ENCODE results near the gene MTPN.
A peak's percentile ranks its signal among the peaks of the same experiment; 100 is the strongest.

Gene MTPN, protein sequence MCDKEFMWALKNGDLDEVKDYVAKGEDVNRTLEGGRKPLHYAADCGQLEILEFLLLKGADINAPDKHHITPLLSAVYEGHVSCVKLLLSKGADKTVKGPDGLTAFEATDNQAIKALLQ

DNA sequence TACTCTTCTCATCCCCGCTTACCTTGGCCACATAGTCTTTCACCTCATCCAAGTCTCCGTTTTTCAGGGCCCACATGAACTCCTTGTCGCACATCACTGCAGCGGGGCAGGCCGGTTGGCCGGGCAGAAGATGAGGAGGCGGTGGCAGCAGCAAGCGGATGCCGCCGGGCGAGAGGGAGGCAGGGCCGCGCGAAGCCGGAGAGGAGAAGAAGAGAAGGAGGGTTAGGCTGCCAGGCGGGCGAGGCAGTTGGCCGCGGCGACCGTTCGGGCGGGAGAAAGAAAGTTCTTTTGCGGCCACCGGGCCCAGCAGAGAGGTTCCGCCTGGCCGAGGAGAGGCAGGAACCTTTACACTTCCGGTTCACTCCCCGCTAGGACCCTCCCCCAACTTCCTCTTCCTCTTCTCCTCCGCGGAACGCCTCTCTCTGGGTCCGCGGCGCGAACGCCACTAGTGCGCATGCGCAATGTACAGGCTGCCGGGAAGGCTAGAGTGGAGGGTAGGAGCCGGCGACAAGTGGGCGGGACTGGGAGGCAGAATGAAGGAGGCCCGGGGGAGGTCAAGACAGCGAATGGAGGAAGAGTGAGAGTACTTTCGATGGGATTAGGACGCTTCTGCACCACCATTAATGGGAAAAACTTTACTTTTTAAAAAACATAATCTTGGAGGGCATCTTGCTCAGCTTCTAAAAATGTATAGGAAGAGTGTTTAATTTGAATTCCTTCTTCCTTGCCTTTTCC, at the start of gene MTPN:
Gene MTPN (minus strand): TSS at position 353 of the 735 bp plus-strand sequence. CDS start 259 bp downstream, at position 94.
- peak; percentile 59 for DNase-seq

DNA sequence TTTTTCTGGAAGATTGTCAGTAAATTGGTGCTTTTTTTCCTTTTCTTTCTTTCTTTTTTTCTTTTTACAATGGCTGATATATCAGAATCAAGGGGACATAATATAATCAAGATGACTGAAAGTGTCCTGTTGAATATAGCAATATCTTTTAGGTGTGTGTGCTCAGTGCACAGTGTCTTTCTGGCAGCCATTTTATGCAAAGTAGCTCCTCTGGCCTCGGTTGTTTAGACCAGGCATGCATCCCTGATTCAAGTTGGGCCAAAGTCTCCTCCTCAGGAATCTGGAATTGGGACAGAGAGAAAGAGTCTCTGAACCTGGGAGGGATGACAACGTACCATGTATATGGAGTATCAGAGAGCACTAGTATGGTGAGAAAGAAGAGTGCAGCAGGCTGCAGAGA, 49.0 kb upstream of the MTPN start:
- no peak for DNase-seq

DNA sequence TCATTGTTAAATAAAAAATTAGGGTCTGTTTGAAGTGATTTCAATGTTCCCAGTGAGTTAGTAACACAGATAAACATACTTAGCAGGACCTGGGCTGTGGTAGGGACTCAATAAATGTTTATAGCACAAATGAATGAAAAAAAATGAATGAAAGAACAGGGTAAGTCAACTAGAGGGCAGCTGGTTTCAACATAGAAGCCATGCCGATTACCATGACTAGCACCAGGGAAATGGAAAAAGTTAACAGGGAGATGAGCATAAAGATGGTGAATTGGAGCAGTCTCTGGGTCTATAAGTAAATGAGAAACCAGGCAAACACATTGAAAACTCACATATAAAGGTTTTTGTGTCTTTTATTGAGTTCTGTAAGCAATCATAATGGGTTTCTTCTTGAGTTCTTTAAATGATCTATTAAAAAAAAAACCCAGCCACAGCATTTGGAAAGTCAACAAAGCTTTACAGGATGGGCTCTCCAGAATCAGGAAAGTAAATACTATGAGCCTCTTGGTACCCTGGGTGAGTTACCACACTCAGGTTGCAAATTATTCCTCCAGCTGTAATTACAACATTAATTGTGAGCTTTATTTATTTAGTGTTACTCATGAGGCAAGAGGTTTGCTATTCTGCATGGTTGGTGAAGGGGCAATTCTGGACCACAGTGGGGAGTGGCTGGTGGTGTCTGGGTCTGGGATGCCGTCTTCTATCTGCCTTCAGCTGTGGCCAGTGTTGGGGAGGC, 46.1 kb upstream of the MTPN start:
- no peak for DNase-seq

DNA sequence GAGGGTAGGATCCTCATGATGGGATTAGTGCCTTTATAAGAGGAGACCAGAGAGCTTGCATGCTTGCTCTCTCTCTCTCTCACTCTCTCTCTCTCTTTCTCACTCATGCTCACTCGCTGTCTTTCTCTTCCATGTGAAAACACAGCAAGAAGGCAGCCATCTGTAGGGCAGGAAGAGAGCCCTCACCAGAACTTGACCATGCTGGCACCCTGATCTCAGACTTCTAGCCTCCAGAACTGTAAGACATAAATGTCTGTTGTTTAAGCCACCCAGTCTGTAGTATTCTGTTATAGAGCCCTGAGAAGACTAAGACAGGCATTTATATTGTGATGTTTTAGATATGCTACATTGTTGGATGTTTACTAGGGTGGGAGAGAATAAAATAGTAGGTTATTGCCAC, 43.4 kb upstream of the MTPN start:
- no peak for DNase-seq

DNA sequence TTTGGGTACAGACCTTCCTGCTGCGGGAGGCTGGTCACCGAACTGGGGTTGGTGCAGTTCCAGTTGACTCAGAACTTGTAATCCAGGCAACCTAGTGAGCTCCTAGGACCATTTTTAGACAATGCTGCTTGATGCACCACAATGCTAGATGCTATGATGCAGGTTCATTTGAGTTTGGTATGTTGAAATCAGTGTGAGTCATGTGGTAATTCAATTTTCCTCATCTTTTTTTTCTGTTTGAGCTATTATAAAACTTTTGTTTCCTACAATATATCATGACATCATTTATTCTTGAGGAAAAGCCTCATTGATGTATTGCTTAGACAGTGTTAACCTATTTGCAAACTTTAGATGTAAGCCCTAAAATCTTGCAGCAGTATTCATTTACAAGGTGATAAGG, 40.9 kb upstream of the MTPN start:
- no peak for DNase-seq

DNA sequence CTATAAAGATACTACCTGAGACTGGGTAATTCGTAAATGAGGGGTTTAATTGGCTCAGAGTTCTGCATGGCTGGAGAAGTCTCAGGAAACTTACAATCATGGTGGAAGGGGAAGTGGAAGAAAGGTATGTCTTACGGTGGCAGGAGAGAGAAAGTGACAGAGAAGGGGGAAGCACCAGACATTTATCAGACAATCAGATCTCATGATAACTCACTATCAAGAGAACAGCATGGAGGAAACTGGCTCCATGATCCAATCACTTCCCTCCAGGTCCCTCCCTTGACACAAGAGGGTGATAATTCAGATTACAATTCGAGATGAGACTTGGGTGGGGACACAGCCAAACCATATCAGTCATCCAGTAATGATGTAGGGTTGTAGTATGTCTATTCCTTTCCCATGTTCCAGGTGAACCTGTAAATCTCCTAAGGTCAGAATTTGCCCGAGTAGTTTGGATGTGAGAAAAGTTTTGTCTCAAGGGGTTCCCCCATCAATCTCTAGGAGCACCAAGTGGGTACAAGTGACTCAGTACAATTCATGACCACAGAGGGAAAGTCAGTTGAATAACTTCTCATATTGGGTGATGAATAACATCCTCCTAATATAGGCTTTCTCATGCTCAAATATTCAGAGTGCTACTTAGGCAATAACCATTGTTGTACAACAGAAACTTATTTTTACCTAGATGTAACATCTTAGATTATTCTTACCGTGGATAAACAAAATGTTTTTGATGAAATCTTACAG, 39.7 kb upstream of the MTPN start:
- DNase-seq, result no peak

DNA sequence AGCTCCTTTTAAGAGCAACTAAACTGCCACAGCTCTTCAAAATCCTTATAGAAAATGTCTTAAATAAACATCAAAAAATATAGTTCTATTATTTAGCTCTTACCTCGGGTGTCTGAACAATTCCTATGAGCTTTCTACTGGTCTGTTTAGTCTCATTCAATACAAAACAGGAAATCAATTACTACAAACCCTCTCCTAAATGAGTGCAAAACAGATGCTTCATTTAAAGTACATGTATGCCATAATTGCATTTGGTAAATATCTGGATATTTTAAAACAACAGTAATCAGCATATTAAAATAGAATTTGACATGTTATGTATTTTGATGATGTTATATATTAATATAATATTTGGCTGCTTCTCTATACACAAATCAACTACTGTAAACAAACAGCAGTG, 38.5 kb upstream of the MTPN start:
- no peak for DNase-seq

DNA sequence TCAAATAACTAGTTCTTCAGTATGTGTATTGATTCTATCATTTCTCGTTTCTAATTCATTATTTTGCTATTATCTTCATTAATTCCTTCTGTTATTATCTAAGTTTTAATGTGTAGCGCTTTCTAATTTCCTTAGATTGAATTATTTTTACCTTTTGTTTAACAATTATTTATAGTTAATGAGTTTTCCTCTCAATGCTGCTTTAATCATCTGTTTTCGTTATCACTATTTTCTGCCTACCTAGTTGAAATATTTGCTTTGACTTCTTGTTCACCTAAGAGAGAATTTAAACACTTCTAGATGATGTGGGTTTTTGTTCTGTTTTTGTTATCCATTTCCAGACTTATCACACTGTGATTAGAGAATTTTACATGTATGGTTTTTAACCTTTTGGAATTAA, 37.5 kb upstream of the MTPN start:
- DNase-seq, result no peak

DNA sequence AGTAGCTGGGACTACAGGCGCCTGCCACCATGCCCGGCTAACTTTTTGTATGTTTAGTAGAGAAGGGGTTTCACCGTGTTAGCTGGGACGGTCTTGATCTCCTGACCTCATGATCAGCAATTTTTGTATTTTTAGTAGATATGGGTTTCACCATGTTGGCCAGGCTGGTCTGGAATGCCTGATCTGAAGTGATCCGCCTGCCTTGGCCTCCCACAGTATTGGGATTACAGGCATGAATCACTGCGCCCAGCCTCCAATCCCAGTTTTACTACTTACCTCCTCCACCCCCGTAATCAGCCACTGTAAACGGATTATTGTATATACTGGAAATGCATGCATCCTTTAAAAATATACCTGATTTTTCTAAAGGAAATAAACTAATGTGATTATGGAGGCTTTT, 35.1 kb upstream of the MTPN start:
- DNase-seq, result no peak

DNA sequence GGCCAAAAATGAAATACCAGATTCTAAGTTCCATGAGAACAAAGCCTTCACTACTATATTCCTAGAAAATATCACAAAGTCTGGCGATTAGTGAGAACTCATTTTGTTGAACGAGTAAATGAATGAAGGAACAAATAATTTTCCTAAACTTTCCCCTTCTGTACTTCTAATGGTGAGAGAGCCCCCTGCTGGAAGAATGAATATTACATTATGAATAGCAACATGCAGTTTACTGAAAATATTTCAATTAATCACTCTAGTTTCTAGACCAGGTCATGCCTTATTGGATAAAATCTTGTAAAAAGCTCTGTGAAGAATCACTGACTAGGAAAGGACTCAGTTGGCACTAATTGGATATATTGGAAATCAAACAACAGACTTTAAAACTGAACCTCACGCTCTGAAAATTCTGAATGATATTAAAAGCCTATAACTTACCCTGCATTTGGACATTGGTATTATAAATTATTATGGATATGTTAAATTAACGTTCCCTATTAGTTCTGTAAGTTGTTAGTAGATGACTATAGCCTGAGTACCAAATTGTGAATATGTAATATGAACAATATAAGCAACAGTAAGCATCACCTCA, 32.4 kb upstream of the MTPN start:
- DNase-seq, result no peak

DNA sequence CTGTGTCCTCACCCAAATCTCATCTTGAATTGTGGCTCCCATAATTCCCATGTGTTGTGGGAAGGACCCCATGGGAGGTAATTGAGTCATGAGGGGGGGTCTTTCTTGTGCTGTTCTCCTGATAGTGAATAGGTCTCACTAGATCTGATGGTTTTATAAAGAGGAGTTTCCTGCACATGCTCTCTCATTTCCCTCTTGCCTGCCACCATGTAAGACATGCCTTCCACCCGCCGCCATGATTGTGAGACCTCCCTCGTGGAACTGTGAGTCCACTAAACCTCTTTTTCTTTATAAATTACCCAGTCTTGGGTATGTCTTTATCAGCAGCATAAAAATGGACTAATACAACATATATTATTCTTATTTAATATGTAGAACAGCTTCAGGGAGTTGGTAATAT, 29.0 kb upstream of the MTPN start:
- DNase-seq, result no peak

DNA sequence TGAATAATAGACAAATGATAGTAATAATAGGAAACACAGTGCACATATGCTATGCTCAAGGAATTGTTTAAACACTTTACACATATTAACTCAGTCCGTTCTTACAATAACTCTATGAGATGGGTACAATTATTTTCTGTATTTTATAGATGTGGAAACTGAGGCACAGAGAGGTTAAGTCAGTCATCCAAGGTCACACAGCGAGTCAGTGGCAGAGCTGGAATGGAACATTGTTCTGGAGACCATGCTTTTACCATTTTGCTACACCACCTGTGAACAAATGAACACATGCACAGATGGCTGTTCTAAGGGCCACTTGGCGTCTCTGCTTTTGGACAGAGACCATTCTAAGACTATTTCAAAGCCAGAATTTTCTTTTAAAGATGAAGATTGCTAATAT, 26.9 kb upstream of the MTPN start:
- no peak for DNase-seq

DNA sequence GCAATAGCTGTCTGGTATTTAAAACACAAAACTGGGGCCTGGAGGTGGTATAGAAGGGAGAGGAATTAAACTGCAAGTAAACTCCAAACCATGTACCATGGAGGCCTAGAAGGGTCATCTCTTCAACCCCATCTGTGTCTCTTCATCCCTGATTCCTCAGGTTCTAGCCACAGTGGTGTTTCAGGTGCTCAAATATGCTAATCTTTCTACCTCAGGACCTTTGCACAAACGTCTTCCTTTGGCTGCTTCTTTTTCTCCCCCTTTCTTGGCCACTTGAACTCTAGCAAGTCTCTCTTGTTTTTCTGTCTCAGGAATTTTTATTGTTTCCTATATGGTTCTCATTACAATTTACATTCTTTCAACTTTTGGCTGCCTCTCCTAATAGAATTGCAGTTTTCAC, 25.6 kb upstream of the MTPN start:
- no peak for DNase-seq

DNA sequence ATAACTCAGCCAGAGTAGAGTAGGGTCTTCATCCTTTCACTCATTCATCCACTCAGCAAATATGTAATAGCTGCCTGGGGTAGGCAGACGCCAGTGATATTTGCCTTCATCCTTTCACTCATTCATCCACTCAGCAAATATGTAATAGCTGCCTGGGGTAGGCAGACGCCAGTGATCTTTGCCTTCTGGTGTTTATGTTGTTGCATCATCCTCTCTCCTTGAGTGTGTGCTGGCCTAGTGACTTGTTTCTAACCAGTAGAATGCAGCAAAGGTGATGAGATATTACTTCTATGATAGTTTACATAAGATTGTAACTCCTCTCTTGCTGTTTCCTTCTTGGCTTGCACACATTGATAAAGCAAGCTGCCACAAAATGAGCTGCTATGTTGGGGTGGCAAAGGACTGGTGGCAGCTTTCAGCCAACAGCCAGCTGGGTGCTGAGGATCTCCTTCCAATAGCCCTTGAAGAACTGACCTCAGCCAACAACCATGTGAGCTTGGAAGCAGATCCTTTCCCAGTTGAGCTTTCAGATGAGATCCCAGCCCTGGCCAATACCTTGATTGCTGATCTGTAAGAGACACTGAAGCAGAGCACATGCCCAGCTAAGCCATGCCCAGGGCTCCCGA, 23.2 kb upstream of the MTPN start:
- no peak for DNase-seq

DNA sequence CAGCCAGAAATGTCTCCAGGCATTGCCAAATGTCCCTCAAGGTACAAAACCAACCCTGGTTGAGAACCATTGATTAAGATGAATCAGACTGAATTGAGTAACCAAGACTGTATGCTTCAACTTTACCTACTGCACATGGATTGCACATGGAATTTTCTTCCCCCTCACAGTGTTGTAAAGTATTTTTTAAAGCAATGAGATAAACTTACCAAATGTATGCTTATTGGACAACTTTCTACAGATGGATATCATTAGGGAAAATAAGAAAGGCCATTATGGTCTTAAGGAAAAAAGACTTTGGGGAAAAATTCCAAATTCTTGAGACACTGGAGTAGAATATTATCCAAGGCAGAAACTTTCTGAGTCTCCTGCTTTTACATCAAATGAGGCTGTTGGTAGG, 20.9 kb upstream of the MTPN start:
- DNase-seq, result no peak

DNA sequence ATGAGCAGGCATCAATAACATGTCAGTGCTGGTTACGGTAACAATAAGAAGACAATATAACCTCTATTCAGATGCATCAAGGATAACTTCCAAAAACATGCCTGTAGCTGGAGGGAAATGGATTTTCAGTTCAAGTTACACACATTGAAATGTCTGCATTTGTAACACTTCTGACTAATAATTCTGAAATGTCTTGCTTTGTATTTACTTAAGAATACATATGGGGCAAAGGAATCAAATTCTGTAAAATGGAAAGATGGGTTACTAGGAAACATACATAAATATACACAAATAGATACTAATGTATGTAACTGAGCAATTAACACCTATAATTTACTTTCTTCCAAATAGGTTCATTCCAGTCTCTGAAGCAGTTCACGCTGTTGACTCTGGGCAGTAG, 18.6 kb upstream of the MTPN start:
- DNase-seq, result no peak

DNA sequence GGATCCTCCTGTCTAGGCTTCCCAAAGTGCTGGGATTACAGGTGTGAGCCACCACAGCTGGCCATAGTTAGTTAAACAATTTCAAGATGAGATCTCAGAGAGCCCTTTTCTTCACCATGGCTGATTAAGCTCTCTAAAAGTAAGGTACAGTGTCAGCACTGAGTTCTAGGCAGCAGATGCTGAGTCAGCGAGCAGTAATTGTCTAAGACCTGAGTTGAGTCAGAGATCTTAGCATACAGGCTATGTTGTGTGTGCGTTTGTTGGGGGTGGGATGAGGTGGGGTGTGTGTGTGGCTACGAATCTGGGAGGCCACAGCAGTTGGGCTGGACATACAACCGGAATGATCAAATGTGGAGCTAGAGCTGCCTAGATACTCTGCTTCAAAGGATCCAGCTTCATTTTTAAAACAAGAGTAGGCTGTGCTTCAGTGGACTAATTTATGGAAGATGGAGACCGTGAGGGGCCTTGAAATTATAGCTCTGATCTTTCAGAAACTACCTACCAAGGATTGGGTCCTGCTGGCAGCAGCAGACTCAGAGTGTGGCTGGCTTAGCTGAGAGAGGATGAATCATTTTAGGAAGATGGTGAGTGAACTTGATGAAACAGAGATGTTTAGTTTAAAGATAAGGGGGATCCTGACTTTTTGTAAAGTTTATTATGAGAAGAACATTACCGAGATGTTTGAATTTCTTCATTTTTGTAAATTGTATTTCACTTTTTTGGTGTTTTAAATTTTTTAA, 17.5 kb upstream of the MTPN start:
- DNase-seq, result no peak

DNA sequence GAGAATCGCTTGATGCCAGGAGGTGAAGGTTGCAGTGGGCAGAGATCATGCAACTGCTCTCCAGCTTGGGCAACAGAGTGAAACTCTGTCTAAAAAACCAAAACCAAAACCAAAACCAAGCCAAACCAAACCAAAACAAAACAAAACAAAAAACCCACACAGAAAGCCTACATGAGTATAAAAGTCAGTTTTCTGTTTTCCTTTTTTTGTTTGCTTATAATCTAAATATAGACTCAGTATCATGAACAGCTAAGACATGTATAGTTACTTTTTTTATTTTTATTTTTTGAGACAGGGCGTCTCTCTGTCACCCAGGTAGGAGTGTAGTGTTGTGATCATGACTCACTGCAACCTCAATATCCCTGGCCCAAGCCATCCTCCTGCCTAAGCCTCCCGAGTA, 16.8 kb upstream of the MTPN start:
- DNase-seq, result no peak

DNA sequence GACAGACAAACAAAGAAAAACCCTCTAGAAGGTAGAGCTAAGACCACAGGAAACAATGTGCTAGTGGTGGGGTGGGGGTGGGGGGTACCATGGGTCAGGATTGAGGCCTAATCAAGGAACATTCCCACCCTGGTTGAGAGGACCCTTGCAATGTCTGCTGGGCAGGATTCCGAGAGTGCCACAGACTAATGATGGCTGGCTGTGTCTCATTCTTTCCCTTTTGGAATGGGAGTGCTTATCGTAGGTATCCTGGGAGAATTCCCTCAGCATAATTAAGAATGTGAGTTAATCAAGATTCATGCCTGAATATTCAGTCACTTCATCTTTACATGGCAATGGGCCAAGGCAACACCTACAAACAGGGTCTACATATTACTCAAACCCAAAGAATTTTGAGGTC, 14.7 kb upstream of the MTPN start:
- no peak for DNase-seq

DNA sequence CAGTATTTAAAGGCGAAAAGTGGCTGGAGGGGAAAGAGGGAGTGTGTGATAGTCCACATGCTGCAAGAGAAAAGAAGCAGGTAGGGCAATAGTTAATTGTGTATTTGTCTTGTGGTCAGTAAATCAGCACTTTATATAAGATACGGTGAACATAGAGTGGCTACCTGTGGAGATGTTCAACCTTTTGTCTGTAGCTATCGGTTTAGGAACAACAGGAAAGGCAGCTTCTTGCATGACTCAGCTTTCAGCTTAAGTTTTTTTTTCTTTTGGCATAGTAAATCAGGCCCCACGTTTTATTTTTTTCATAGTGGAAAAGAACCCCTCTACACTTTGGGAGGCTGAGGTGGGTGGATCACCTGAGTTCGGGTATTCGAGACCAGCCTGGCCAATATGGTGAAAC, 14.2 kb upstream of the MTPN start:
- no peak for DNase-seq

DNA sequence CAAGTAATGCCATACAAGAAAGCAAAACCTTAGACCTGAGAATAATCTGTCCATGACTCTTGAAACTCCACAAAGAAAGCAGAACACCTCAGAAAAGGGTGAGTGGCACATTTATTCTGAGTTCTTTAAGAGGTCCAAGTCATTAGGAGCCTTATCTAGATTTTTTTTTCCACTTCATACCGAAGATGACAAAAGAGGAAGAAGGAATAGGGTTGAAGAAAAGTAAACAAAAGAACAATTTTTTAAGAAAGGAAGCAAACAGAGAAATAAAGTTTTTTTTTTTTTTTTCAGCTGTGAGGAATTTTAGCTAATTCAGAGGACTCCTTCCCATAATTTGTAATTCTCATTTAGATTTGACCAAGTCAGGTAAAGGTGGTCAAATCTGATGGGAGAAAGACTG, 13.1 kb upstream of the MTPN start:
- no peak for DNase-seq

DNA sequence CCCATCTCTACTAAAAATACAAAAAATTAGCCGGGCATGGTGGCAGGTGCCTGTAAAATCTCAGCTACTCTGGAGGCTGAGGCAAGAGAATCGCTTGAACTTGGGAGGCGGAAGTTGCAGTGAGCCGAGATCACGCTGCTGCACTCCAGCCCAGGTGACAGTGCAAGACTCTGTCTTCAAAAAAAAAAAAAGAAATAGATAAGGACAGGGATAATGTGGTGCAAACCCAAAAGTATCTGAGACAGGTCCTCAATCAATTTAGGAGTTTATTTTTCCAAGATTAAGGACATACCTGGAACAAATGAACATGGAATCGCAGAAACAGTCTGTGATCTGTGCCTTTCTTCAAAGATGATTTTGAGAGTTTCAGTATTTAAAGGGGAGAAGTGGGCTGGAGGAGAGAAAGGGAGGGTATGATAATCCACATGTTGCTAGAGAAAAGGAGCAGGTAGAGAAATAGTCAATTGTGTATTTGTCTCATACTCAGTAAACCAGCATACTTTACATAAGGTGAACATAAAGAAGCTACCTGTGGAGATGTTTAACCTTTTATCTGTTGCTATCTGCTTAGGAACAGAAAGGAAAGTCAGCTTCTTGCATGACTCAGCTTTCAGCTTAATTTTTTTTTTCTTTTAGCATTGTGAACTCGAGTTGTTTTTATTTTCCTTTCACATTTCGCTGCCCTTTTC, 4.9 kb upstream of the MTPN start:
- DNase-seq, result no peak

Measured in 8988T (cell line).